ENCODE measurements around the gene FBXW7. TPM values are rescaled to one million over a fixed set of nuclear protein-coding genes. Genes with fewer than 3 reads are reported as not detected.

Gene FBXW7
- total and polyA plus RNA-seq, 2 of the 13 experiments (the other 11 are each of a cell fraction or from before 2014, with no cell fraction given): 5.0 to 40.9 TPM

GRCh38 chr4:152277333-152277732 lies 258.6 kb downstream of the FBXW7 start:
- Histone ChIP-seq H3K27me3 (ENCODE audit: control insufficient read depth in 1 of 2, insufficient read depth in 2 of 2, low read length in 2 of 2) (peaks cover 0 to 15% of the 10 kb centered on the region in 2 experiments; a peak in 4 of 5 replicates), H2AFZ (ENCODE audit: low read length) (no peak overlapping the region), H3K36me3 (replicated peaks in 1 of 2; ENCODE audit: control insufficient read depth in 1 of 2, insufficient read depth in 2 of 2, low read length in 2 of 2) (no peaks in the 10 kb centered on the region), H3K4me3 (replicated peaks in 1 of 3; ENCODE audit: insufficient read depth in 1 of 3, low read depth in 2 of 3, low read length in 3 of 3) (no peak overlapping the region), H3K27ac (ENCODE audit: extremely low read length, insufficient read depth, low read length) (no peak overlapping the region), H3K9me3 (ENCODE audit: low read length) (no peaks in the 10 kb centered on the region), H3K79me2 (ENCODE audit: insufficient read depth, low read length) (no peaks in the 10 kb centered on the region), H3K4me1 (ENCODE audit: insufficient read depth, low read length) (no peaks in the 10 kb centered on the region), H3K4me2 (ENCODE audit: low read depth, low read length) (no peak overlapping the region), H3K9ac (ENCODE audit: insufficient read depth, low read depth, low read length) (no peak overlapping the region), H4K20me1 (ENCODE audit: insufficient read depth, low read length) (no peaks in the 10 kb centered on the region)
- no peak for FAIRE-seq
- no peak for ATAC-seq
- ChIA-PET CTCF (ENCODE audit: low intra/inter-chr PET ratio, low total read pairs) (no interaction called here), POLR2A (no interaction called here)
- DNase-seq (ENCODE audit: low spot score): no peak
- TF ChIP-seq ZNF350 (CRISPR knock-in tag; IDR thresholded peaks at IDR 0.05; ENCODE audit: borderline replicate concordance, low read depth) (no peak), ZNF839 (CRISPR knock-in tag; IDR thresholded peaks at IDR 0.05; ENCODE audit: borderline replicate concordance) (no peak)
- TF ChIP-seq, protein P1, sequence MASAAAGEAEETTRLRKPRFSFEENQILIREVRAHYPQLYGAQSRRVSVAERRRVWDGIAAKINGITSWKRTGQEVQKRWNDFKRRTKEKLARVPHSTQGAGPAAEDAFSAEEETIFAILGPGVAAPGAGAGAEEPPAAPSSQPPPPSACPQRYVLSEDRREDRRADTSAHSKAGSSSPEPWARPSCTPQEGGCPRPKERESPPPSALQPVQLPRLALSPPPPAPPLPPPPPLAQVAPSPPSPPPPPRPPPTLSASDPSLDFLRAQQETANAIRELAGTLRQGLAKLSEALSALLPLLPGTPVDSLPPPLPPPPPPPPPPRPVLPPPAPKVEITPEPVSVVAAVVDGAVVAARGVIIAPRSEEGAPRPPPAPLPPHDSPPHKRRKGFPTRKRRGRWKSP (CRISPR knock-in tag; IDR thresholded peaks at IDR 0.05): no peak
- intact Hi-C loops (cut with micrococcal nuclease; ENCODE audit: unreplicated experiment) (no loop called here), in situ Hi-C loops (cut with HindIII; ENCODE audit: extremely low pct_ligation_motif_present, low pct_unique_long_range_greater_than_20kb) (no loop called here)
- no TSS peak for BruUV-seq (replicated peaks)
- WGBS (ENCODE audit: low lambda C conversion rate): 9% methylated on average over 5 of the region's 5 CpGs

DNA sequence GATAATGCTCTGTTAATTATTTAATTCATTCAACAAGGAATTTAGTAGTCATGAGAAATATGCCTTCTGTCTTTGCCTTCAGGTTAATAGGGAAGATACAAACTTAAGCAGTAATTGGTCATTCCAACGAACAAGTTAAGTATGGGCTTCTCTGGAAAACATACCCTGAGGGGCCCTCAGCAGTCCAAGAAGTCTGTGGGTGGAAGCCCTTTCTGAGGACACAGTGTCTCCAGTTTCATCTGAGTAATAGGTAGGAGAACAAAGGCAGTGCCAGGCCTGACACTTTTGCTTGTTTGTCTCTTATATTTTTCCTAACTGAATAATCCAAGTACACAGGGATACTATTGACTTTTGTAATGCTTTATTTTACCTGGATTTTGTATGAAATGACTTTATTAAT lies 262.5 kb downstream of the FBXW7 start:
- H3K79me2 ChIP-seq (ENCODE audit: insufficient read depth, low read length): no peaks in the 10 kb centered on the region
- no peak for ATAC-seq
- no peaks in the 10 kb centered on the region for H3K36me3 ChIP-seq (replicated peaks in 1 of 2; ENCODE audit: control insufficient read depth in 1 of 2, insufficient read depth in 2 of 2, low read length in 2 of 2)
- CTCF ChIA-PET (ENCODE audit: low intra/inter-chr PET ratio, low total read pairs): no interaction called here
- 0% methylated on average over 1 of the region's 1 CpG for WGBS (ENCODE audit: low lambda C conversion rate)
- no peak overlapping the region for H3K4me2 ChIP-seq (ENCODE audit: low read depth, low read length)
- POLR2A ChIA-PET: no interaction called here
- no peak for DNase-seq (ENCODE audit: low spot score)
- BruUV-seq (replicated peaks): no TSS peak
- in situ Hi-C loops (cut with HindIII; ENCODE audit: extremely low pct_ligation_motif_present, low pct_unique_long_range_greater_than_20kb) (no loop called here), intact Hi-C loops (cut with micrococcal nuclease; ENCODE audit: unreplicated experiment) (no loop called here)
- no peak overlapping the region for H3K9ac ChIP-seq (ENCODE audit: insufficient read depth, low read depth, low read length)
- no peak overlapping the region for H3K27ac ChIP-seq (ENCODE audit: extremely low read length, insufficient read depth, low read length)
- no peak overlapping the region for H2AFZ ChIP-seq (ENCODE audit: low read length)
- H4K20me1 ChIP-seq (ENCODE audit: insufficient read depth, low read length): no peaks in the 10 kb centered on the region
- no peak overlapping the region for H3K4me3 ChIP-seq (replicated peaks in 1 of 3; ENCODE audit: insufficient read depth in 1 of 3, low read depth in 2 of 3, low read length in 3 of 3)
- no peak for FAIRE-seq
- H3K9me3 ChIP-seq (ENCODE audit: low read length): no peaks in the 10 kb centered on the region
- H3K27me3 ChIP-seq (ENCODE audit: control insufficient read depth in 1 of 2, insufficient read depth in 2 of 2, low read length in 2 of 2): peaks cover 0 to 25% of the 10 kb centered on the region in 2 experiments; a peak in 4 of 5 replicates
- H3K4me1 ChIP-seq (ENCODE audit: insufficient read depth, low read length): peaks cover 9% of the 10 kb centered on the region; the same call in 1 of the 2 replicates
- TF ChIP-seq ZNF737 (CRISPR knock-in tag; IDR thresholded peaks at IDR 0.05; ENCODE audit: borderline replicate concordance) (no peak), MAFK (conservative IDR thresholded peaks at IDR 0.05 in 1 of 2, IDR thresholded peaks at IDR 0.05 in 1 of 2; ENCODE audit: low read length in 2 of 2) (no peak), ZNF746 (CRISPR knock-in tag; IDR thresholded peaks at IDR 0.05) (no peak), ZNF274 (CRISPR knock-in tag; IDR thresholded peaks at IDR 0.05) (no peak), JUND (CRISPR knock-in tag; IDR thresholded peaks at IDR 0.05) (no peak), KLF16 (CRISPR knock-in tag; IDR thresholded peaks at IDR 0.05) (no peak), JUNB (CRISPR knock-in tag; IDR thresholded peaks at IDR 0.05; ENCODE audit: borderline replicate concordance) (no peak)
- TF ChIP-seq, protein P2, sequence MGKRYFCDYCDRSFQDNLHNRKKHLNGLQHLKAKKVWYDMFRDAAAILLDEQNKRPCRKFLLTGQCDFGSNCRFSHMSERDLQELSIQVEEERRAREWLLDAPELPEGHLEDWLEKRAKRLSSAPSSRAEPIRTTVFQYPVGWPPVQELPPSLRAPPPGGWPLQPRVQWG (CRISPR knock-in tag; IDR thresholded peaks at IDR 0.05; ENCODE audit: borderline replicate concordance, low read depth): no peak
- TF ChIP-seq, protein P3, sequence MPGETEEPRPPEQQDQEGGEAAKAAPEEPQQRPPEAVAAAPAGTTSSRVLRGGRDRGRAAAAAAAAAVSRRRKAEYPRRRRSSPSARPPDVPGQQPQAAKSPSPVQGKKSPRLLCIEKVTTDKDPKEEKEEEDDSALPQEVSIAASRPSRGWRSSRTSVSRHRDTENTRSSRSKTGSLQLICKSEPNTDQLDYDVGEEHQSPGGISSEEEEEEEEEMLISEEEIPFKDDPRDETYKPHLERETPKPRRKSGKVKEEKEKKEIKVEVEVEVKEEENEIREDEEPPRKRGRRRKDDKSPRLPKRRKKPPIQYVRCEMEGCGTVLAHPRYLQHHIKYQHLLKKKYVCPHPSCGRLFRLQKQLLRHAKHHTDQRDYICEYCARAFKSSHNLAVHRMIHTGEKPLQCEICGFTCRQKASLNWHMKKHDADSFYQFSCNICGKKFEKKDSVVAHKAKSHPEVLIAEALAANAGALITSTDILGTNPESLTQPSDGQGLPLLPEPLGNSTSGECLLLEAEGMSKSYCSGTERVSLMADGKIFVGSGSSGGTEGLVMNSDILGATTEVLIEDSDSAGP (CRISPR knock-in tag; IDR thresholded peaks at IDR 0.05; ENCODE audit: borderline replicate concordance): no peak

Data from HepG2 (cell line).